ENCODE data around the gene CCM2.

Gene CCM2

GRCh38 chr7:44976746-44977196 is 23.2 kb upstream of the CCM2 start:
- TF ChIP-seq, protein P1, sequence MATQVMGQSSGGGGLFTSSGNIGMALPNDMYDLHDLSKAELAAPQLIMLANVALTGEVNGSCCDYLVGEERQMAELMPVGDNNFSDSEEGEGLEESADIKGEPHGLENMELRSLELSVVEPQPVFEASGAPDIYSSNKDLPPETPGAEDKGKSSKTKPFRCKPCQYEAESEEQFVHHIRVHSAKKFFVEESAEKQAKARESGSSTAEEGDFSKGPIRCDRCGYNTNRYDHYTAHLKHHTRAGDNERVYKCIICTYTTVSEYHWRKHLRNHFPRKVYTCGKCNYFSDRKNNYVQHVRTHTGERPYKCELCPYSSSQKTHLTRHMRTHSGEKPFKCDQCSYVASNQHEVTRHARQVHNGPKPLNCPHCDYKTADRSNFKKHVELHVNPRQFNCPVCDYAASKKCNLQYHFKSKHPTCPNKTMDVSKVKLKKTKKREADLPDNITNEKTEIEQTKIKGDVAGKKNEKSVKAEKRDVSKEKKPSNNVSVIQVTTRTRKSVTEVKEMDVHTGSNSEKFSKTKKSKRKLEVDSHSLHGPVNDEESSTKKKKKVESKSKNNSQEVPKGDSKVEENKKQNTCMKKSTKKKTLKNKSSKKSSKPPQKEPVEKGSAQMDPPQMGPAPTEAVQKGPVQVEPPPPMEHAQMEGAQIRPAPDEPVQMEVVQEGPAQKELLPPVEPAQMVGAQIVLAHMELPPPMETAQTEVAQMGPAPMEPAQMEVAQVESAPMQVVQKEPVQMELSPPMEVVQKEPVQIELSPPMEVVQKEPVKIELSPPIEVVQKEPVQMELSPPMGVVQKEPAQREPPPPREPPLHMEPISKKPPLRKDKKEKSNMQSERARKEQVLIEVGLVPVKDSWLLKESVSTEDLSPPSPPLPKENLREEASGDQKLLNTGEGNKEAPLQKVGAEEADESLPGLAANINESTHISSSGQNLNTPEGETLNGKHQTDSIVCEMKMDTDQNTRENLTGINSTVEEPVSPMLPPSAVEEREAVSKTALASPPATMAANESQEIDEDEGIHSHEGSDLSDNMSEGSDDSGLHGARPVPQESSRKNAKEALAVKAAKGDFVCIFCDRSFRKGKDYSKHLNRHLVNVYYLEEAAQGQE (IDR thresholded peaks at IDR 0.05; ENCODE audit: insufficient read depth in 1 of 2, low read depth in 2 of 2, low read length in 2 of 2), result no peak
- no peak for TF ChIP-seq FOXP2 (optimal IDR thresholded peaks at IDR 0.05; ENCODE audit: borderline replicate concordance, extremely low read depth, extremely low read length, insufficient read depth)
- TF ChIP-seq TAF1 (IDR thresholded peaks at IDR 0.05; ENCODE audit: borderline replicate concordance, insufficient read depth, low read length), result no peak
- no peak for TF ChIP-seq POLR2AphosphoS5 (IDR thresholded peaks at IDR 0.05; ENCODE audit: low read depth, low read length)
- TF ChIP-seq SIN3A (IDR thresholded peaks at IDR 0.05; ENCODE audit: borderline replicate concordance, insufficient read depth, low read length), result no peak

GRCh38 chr7:44977304-44977958 is 22.6 kb upstream of the CCM2 start:
- TF ChIP-seq POLR2AphosphoS5 (IDR thresholded peaks at IDR 0.05; ENCODE audit: low read depth, low read length), result no peak
- TF ChIP-seq SIN3A (IDR thresholded peaks at IDR 0.05; ENCODE audit: borderline replicate concordance, insufficient read depth, low read length), result no peak
- TF ChIP-seq, protein P1 (IDR thresholded peaks at IDR 0.05; ENCODE audit: insufficient read depth in 1 of 2, low read depth in 2 of 2, low read length in 2 of 2), result no peak
- TF ChIP-seq FOXP2 (optimal IDR thresholded peaks at IDR 0.05; ENCODE audit: borderline replicate concordance, extremely low read depth, extremely low read length, insufficient read depth), result no peak
- TF ChIP-seq TAF1 (IDR thresholded peaks at IDR 0.05; ENCODE audit: borderline replicate concordance, insufficient read depth, low read length), result no peak

DNA sequence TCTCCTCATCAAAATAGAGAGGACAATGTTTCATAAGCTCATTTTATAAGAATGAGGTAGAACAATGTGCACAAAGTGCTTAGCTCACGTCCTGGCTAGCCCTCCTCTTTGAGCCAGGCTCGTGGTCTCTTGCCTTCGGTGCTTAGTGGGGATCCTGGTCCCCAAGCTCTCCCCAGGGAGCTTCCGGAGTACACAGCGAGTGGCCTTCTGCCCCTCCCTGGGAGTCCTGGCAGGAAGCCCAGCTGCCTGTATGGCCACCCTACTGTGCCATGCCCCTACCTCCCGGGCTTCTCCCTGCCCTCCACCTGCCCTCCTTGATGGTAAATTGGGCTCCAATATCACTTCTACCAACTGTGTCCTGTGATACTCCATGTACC is 22.1 kb upstream of the CCM2 start:
- no peak for TF ChIP-seq TAF1 (IDR thresholded peaks at IDR 0.05; ENCODE audit: borderline replicate concordance, insufficient read depth, low read length)

DNA sequence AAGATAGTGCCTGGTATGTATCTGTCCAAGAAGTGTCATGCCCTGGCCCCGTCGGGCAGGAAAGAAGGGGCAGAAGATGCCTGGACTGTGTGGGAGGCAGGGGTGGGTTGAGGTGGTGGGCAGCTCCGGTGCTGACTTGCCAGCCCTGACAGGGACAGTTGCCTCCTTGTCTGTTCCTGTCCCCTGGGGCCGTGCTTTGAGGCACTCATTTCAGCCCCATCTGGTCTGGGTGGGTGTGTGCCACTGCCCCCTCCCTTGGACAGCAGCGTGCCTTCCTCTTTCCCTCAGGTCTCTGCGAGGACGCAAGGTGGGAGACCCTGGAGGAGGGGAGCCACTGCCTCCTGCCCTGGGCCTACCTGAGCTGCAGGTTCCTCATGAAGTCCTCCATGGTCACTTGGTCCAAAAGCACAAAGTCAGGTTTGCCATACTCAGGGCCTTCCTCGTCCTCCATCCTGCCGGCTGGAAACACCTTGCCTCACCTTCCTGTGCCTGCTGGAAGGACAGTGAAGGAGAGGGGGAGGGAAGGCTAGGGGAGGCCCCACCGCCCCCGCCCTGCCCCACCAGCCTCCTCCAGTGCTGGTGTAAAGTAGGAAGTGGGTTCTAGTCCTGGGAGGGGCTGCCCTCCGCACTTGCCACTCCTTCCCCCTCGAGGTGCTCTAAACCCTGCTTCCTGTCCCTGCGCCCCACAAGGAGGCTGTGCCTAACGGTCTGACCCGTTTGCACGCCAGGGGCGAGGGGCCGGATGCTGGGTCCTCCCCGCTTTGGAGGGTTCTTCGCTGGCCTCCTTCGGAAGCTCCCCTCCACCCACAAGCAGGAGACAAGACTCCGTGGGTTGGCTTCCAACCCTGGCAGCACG is 21.3 kb upstream of the CCM2 start, which contains the start of gene MYO1G:
MYO1G (minus strand) TSS at position 505 of the 856 bp plus-strand sequence; CDS start at position 451, 54 bp downstream.
- TF ChIP-seq POLR2AphosphoS5 (IDR thresholded peaks at IDR 0.05; ENCODE audit: low read depth, low read length) (no peak), SIN3A (IDR thresholded peaks at IDR 0.05; ENCODE audit: borderline replicate concordance, insufficient read depth, low read length) (no peak)

- TF ChIP-seq SIN3A (IDR thresholded peaks at IDR 0.05; ENCODE audit: borderline replicate concordance, insufficient read depth, low read length) (no peak), FOXP2 (optimal IDR thresholded peaks at IDR 0.05; ENCODE audit: borderline replicate concordance, extremely low read depth, extremely low read length, insufficient read depth) (no peak), POLR2AphosphoS5 (IDR thresholded peaks at IDR 0.05; ENCODE audit: low read depth, low read length) (no peak), TAF1 (IDR thresholded peaks at IDR 0.05; ENCODE audit: borderline replicate concordance, insufficient read depth, low read length) (no peak)
- TF ChIP-seq, protein P1 (IDR thresholded peaks at IDR 0.05; ENCODE audit: insufficient read depth in 1 of 2, low read depth in 2 of 2, low read length in 2 of 2), result no peak
These were observed 20.3 kb upstream of the CCM2 start for GRCh38 chr7:44979481-44980392.

Data from PFSK-1 (cell line).